Activated CD4-positive, alpha-beta memory T cell treated with anti-CD3 and anti-CD28 coated beads for 36 hours (primary cell): Measurements from ENCODE around the gene PCDHB4. TPM values are rescaled to one million over a fixed set of nuclear protein-coding genes. Genes with fewer than 3 reads are reported as not detected.
"Not testable (repeated sequence)": the region's sequence is repeated elsewhere in the genome, so short reads cannot be mapped to it uniquely, and the experiment has no call there.

Experiments
- CTCF ChIA-PET: fragments of 350-600 bp; sonication (Branson Sonifier 250); formaldehyde crosslinking; loops from one replicate; lab custom pipeline; 2021; ENCODE audit warnings: antibody characterized with exemption, inconsistent platforms; lab: Charles Lee
- POLR2A ChIA-PET: fragments of 350-600 bp; sonication (Branson Sonifier 250); formaldehyde crosslinking; loops from one replicate; lab custom pipeline; 2021; ENCODE audit warnings: antibody characterized with exemption; lab: Charles Lee
- DNase-seq: peaks from one replicate; pipeline ENCODE4 v3.0.0-alpha.2; 2020
- H3K27ac Mint-ChIP-seq: one replicate; pipeline ENCODE4 v1.8.0; 2021; ENCODE audit warnings: mixed read lengths
- H3K27me3 Mint-ChIP-seq: one replicate; pipeline ENCODE4 v1.8.0; 2021; ENCODE audit warnings: mixed read lengths
- H3K36me3 Mint-ChIP-seq: one replicate; pipeline ENCODE4 v1.8.0; 2021; ENCODE audit warnings: mixed read lengths
- H3K4me1 Mint-ChIP-seq: one replicate; pipeline ENCODE4 v1.8.0; 2021; ENCODE audit warnings: low read depth, mixed read lengths
- H3K4me3 Mint-ChIP-seq: one replicate; pipeline ENCODE4 v1.8.0; 2021; ENCODE audit warnings: mild to moderate bottlenecking, mixed read lengths
- H3K9me3 Mint-ChIP-seq: one replicate; pipeline ENCODE4 v1.8.0; 2021; ENCODE audit warnings: mixed read lengths
- intact Hi-C: fragments of 100-400 bp; cut with micrococcal nuclease; formaldehyde crosslinking; loops from one replicate; pipeline ENCODE4 v1.15.1; 2023
- total RNA-seq, 2 experiments: library from RNA; stranded (reverse); gene quantifications; one replicate each; pipeline ENCODE4 v1.2.3, GENCODE V29; 2021

Gene PCDHB4
- total RNA-seq, 2 experiments from 2014 or later = not detected

DNA sequence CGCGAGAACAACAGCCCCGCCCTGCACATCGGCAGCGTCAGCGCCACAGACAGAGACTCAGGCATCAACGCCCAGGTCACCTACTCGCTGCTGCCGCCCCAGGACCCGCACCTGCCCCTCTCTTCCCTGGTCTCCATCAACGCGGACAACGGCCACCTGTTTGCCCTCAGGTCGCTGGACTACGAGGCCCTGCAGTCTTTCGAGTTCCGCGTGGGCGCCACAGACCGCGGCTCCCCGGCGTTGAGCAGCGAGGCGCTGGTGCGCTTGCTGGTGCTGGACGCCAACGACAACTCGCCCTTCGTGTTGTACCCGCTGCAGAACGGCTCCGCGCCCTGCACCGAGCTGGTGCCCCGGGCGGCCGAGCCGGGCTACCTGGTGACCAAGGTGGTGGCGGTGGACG, 30.0 kb downstream of the PCDHB4 start:
- H3K4me1 Mint-ChIP-seq, H3K4me3 Mint-ChIP-seq, H3K27ac Mint-ChIP-seq, POLR2A ChIA-PET, DNase-seq, intact Hi-C loops: not testable (repeated sequence)
- CTCF ChIA-PET = interaction anchor here (0.6 kb wide), 1 partner anchor 287 kb away, joined by 3 read pairs; no protein-coding TSS in a partner anchor
- peaks cover 34% of the 10 kb centered on the region for H3K27me3 Mint-ChIP-seq
- peaks cover 19% of the 10 kb centered on the region for H3K9me3 Mint-ChIP-seq
- peaks cover 10% of the 10 kb centered on the region for H3K36me3 Mint-ChIP-seq

DNA sequence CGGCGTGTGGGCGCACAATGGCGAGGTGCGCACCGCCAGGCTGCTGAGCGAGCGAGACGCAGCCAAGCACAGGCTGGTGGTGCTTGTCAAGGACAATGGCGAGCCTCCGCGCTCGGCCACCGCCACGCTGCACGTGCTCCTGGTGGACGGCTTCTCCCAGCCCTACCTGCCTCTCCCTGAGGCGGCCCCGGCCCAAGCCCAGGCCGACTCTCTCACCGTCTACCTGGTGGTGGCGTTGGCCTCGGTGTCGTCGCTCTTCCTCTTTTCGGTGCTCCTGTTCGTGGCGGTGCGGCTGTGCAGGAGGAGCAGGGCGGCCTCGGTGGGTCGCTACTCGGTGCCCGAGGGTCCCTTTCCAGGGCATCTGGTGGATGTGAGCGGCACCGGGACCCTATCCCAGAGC, 30.5 kb downstream of the PCDHB4 start:
- H3K27ac Mint-ChIP-seq, H3K4me3 Mint-ChIP-seq, POLR2A ChIA-PET, intact Hi-C loops, DNase-seq, H3K4me1 Mint-ChIP-seq: not testable (repeated sequence)
- H3K27me3 Mint-ChIP-seq = peaks cover 39% of the 10 kb centered on the region
- H3K36me3 Mint-ChIP-seq = peaks cover 12% of the 10 kb centered on the region
- CTCF ChIA-PET = interaction anchor here (0.6 kb wide), 1 partner anchor 288 kb away, joined by 3 read pairs; no protein-coding TSS in a partner anchor
- H3K9me3 Mint-ChIP-seq = peaks cover 21% of the 10 kb centered on the region

DNA sequence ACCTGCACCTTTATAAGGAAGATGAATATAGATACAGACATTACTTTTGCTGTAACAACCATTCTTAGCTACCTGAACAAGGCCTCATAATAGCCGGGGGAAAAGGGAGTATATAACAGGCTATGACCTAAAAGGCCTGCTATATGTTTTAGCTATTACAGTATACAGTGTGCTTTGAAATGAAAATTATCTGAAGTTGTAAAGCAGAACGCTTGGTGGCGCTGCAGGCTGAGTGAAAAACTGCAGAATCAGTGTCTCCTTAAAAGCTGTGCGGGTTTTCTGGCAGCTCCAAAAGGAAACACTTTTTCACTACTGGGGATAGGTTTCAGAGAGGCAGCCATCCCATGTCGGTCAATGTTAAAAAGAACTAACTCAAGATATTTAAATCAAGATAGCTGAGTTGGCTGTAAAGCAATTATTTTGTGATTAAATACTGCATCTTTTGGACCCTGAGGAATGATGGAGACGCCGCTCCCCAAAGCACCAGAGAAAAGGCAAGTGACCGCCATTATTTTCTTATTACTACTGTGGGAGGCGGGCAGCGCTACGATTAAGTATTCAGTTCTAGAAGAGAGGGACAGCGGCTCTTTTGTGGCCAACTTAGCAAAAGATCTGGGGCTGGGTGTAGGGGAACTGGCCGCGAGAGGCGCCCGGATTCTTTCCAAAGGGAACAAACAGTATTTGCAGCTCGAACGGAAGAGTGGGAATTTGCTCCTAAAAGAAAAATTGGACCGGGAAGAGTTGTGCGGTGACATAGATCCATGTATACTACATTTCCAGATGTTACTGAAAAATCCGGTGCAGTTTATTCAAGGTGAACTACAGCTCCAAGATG, 34.1 kb downstream of the PCDHB4 start:
- H3K9me3 Mint-ChIP-seq = peaks cover 23% of the 10 kb centered on the region
- ChIA-PET POLR2A (no interaction called here), CTCF (no interaction called here)
- no peak overlapping the region for H3K4me3 Mint-ChIP-seq
- H3K4me1 Mint-ChIP-seq = no peaks in the 10 kb centered on the region
- intact Hi-C loops = no loop called here
- H3K27me3 Mint-ChIP-seq = peaks cover 34% of the 10 kb centered on the region
- peaks cover 10% of the 10 kb centered on the region for H3K36me3 Mint-ChIP-seq
- no peak for DNase-seq
- H3K27ac Mint-ChIP-seq = no peak overlapping the region

DNA sequence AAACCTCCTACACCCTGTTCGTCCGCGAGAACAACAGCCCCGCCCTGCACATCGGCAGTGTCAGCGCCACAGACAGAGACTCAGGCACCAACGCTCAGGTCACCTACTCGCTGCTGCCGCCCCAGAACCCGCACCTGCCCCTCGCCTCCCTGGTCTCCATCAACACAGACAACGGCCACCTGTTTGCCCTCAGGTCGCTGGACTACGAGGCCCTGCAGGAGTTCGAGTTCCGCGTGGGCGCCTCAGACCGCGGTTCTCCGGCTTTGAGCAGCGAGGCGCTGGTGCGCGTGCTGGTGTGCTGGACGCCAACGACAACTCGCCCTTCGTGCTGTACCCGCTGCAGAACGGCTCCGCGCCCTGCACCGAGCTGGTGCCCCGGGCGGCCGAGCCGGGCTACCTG, 35.7 kb downstream of the PCDHB4 start:
- intact Hi-C loops, H3K27ac Mint-ChIP-seq, DNase-seq, H3K36me3 Mint-ChIP-seq, POLR2A ChIA-PET, H3K4me3 Mint-ChIP-seq, H3K4me1 Mint-ChIP-seq, CTCF ChIA-PET: not testable (repeated sequence)
- Mint-ChIP-seq H3K9me3 (peaks cover 14% of the 10 kb centered on the region), H3K27me3 (peaks cover 24% of the 10 kb centered on the region)

DNA sequence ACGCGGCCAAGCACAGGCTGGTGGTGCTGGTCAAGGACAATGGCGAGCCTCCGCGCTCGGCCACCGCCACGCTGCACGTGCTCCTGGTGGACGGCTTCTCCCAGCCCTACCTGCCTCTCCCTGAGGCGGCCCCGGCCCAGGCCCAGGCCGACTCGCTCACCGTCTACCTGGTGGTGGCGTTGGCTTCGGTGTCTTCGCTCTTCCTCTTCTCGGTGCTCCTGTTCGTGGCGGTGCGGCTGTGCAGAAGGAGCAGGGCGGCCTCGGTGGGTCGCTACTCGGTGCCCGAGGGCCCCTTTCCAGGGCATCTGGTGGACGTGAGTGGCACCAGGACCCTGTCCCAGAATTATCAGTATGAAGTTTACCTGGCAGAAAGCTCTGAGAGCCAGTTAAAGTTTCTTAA, 36.3 kb downstream of the PCDHB4 start:
- H3K4me1 Mint-ChIP-seq, intact Hi-C loops, CTCF ChIA-PET: not testable (repeated sequence)

DNA sequence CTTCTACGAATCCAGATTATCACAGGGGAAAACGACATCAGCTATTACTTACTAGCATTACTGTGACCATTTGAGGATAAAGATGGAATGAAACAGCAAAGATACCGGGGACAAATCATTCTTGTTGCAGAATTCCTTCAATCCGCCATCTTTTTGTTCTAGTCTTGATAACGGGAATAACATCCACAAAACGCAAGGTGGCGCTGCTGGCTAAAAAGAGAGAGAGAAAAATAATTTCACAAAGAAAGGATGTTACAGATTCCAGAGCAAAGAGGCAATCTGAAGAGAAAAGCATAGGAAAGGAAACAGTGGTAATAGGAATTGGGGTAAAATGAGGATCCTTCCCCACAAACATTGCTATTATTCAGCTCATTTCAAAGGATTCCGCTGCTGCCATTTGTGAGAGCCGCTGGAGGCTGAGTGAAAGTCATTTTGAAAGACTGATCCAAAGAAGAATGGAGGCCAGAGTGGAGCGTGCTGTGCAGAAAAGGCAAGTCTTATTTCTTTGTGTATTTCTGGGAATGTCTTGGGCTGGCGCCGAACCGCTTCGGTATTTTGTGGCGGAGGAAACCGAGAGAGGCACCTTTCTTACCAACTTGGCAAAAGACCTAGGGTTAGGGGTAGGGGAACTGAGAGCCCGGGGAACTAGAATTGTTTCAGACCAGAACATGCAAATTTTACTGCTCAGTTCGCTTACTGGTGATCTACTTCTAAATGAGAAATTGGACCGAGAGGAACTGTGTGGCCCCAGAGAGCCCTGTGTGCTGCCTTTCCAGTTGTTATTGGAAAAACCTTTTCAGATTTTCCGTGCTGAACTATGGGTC, 51.0 kb downstream of the PCDHB4 start, which contains the start of gene PCDHB7:
Gene PCDHB7, plus strand, starts transcription at position 264 of the 824 bp plus-strand sequence. Its CDS starts 192 bp downstream, at position 456.
- CTCF ChIA-PET = interaction anchor here (0.6 to 1.4 kb wide), 3 partner anchors 15 to 385 kb away, joined by 3 read pairs; partner anchors contain the start of gene PCDHB9
- Mint-ChIP-seq H3K36me3 (peaks cover 1% of the 10 kb centered on the region), H3K4me3 (no peak within 1 kb of the TSS), H3K4me1 (no peaks in the 10 kb centered on the region), H3K27me3 (peaks cover 25% of the 10 kb centered on the region), H3K9me3 (peaks cover 11% of the 10 kb centered on the region), H3K27ac (no peak within 1 kb of the TSS)
- POLR2A ChIA-PET = no interaction called here
- peak; percentile 35 for DNase-seq
- intact Hi-C loops = no loop called here

More for the DNA sequence above, 36.3 kb downstream of the PCDHB4 start:
- POLR2A ChIA-PET, DNase-seq, H3K36me3 Mint-ChIP-seq, H3K27ac Mint-ChIP-seq, H3K4me3 Mint-ChIP-seq: not testable (repeated sequence)
- H3K27me3 Mint-ChIP-seq = peaks cover 21% of the 10 kb centered on the region
- H3K9me3 Mint-ChIP-seq = peaks cover 14% of the 10 kb centered on the region

DNA sequence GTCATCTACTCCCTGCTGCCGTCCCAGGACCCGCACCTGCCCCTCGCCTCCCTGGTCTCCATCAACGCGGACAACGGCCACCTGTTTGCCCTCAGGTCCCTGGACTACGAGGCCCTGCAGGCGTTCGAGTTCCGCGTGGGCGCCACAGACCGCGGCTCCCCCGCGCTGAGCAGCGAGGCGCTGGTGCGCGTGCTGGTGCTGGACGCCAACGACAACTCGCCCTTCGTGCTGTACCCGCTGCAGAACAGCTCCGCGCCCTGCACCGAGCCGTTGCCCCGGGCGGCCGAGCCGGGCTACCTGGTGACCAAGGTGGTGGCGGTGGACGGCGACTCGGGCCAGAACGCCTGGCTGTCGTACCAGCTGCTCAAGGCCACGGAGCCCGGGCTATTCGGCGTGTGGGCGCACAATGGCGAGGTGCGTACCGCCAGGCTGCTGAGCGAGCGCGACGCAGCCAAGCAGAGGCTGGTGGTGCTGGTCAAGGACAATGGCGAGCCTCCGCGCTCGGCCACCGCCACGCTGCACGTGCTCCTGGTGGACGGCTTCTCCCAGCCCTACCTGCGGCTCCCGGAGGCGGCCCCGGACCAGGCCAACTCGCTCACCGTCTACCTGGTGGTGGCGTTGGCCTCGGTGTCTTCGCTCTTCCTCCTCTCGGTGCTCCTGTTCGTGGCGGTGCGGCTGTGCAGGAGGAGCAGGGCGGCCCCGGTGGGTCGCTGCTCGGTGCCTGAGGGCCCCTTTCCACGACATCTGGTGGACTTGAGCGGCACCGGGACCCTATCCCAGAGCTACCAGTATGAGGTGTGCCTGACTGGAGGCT, 52.9 kb downstream of the PCDHB4 start:
- CTCF ChIA-PET, H3K36me3 Mint-ChIP-seq, POLR2A ChIA-PET, H3K4me3 Mint-ChIP-seq, DNase-seq, H3K27ac Mint-ChIP-seq, H3K4me1 Mint-ChIP-seq, intact Hi-C loops: not testable (repeated sequence)
- Mint-ChIP-seq H3K9me3 (peaks cover 11% of the 10 kb centered on the region), H3K27me3 (peaks cover 14% of the 10 kb centered on the region)

Other genes with a start within 250 kb of the PCDHB4 start
- gene PCDHA12, start 246.5 kb upstream of the PCDHB4 start, total RNA-seq = not detected
- not detected for gene PCDHA13, start 239.7 kb upstream of the PCDHB4 start, total RNA-seq
- not detected for gene PCDHAC1, start 195.5 kb upstream of the PCDHB4 start, total RNA-seq
- gene PCDHAC2, start 155.3 kb upstream of the PCDHB4 start, total RNA-seq = not detected
- not detected for gene PCDHB1, start 70.4 kb upstream of the PCDHB4 start, total RNA-seq
- gene PCDHB2, start 27.2 kb upstream of the PCDHB4 start, total RNA-seq = under 1 TPM in 1 of 2 experiments, not detected in 1; 0.17 TPM
- not detected for gene PCDHB3, start 21.3 kb upstream of the PCDHB4 start, total RNA-seq
- gene PCDHB5, start 13.4 kb downstream of the PCDHB4 start, total RNA-seq = not detected
- gene PCDHB6, start 28.2 kb downstream of the PCDHB4 start, total RNA-seq = not detected
- gene PCDHB7, start 50.8 kb downstream of the PCDHB4 start, total RNA-seq = not detected
- not detected for gene PCDHB8, start 56.0 kb downstream of the PCDHB4 start, total RNA-seq
- not detected for gene PCDHB16, start 60.6 kb downstream of the PCDHB4 start, total RNA-seq
- gene PCDHB9, start 65.3 kb downstream of the PCDHB4 start, total RNA-seq = not detected
- not detected for gene PCDHB10, start 70.5 kb downstream of the PCDHB4 start, total RNA-seq
- gene PCDHB11, start 77.8 kb downstream of the PCDHB4 start, total RNA-seq = not detected
- not detected for gene PCDHB12, start 86.9 kb downstream of the PCDHB4 start, total RNA-seq
- gene PCDHB13, start 92.1 kb downstream of the PCDHB4 start, total RNA-seq = not detected
- gene PCDHB14, start 101.5 kb downstream of the PCDHB4 start, total RNA-seq = not detected
- gene PCDHB15, start 123.6 kb downstream of the PCDHB4 start, total RNA-seq = not detected
- under 1 TPM; 0.19 to 0.31 TPM for gene SLC25A2, start 182.2 kb downstream of the PCDHB4 start, total RNA-seq
- gene TAF7, start 199.0 kb downstream of the PCDHB4 start, total RNA-seq = 10 to 100 TPM; 54.6 to 55.5 TPM
- not detected for gene PCDHGA1, start 208.7 kb downstream of the PCDHB4 start, total RNA-seq
- gene PCDHGA2, start 216.9 kb downstream of the PCDHB4 start, total RNA-seq = not detected
- not detected for gene PCDHGA3, start 222.0 kb downstream of the PCDHB4 start, total RNA-seq
- not detected for gene PCDHGB1, start 228.3 kb downstream of the PCDHB4 start, total RNA-seq
- gene PCDHGA4, start 233.2 kb downstream of the PCDHB4 start, total RNA-seq = under 1 TPM; 0.07 to 0.12 TPM
- under 1 TPM; 0.10 to 0.19 TPM for gene PCDHGB2, start 238.2 kb downstream of the PCDHB4 start, total RNA-seq
- not detected for gene PCDHGA5, start 242.3 kb downstream of the PCDHB4 start, total RNA-seq
- under 1 TPM in 1 of 2 experiments, not detected in 1; 0.10 TPM for gene PCDHGB3, start 248.4 kb downstream of the PCDHB4 start, total RNA-seq